ENCODE measurements around the gene RAE1.
"Not testable (repeated sequence)": the region's sequence is repeated elsewhere in the genome, so short reads cannot be mapped to it uniquely, and the experiment has no call there.

The RAE1 gene

GRCh38 chr20:57346477-57346876 is 4.6 kb upstream of the RAE1 start:
- DNase-seq (ENCODE audit: low spot score) = peak; percentile 67
- peak; percentile 40 for TF ChIP-seq CTCF (IDR thresholded peaks at IDR 0.05; ENCODE audit: extremely low read depth, missing control alignments)

- DNase-seq (ENCODE audit: low spot score) = no peak
- no peak for TF ChIP-seq CTCF (IDR thresholded peaks at IDR 0.05; ENCODE audit: extremely low read depth, missing control alignments)
These were observed 3.7 kb upstream of the RAE1 start for GRCh38 chr20:57347393-57347792.

GRCh38 chr20:57348200-57348921 is 2.7 kb upstream of the RAE1 start:
- not testable (repeated sequence) for DNase-seq (ENCODE audit: low spot score)

- not testable (repeated sequence) for DNase-seq (ENCODE audit: low spot score)
These were observed 2.0 kb upstream of the RAE1 start for GRCh38 chr20:57348922-57349574.

- DNase-seq (ENCODE audit: low spot score) = no peak
- TF ChIP-seq CTCF (IDR thresholded peaks at IDR 0.05; ENCODE audit: extremely low read depth, missing control alignments) = no peak
These were observed 859 bp upstream of the RAE1 start for GRCh38 chr20:57350081-57350710.

GRCh38 chr20:57350726-57351041 is 371 bp upstream of the RAE1 start:
- not testable (repeated sequence) for DNase-seq (ENCODE audit: low spot score)

- no peak for DNase-seq (ENCODE audit: low spot score)
- no peak for TF ChIP-seq CTCF (IDR thresholded peaks at IDR 0.05; ENCODE audit: extremely low read depth, missing control alignments)
These were observed 1.2 kb downstream of the RAE1 start for GRCh38 chr20:57352305-57352704.

GRCh38 chr20:57353351-57353750 is 2.3 kb downstream of the RAE1 start:
- no peak for DNase-seq (ENCODE audit: low spot score)
- no peak for TF ChIP-seq CTCF (IDR thresholded peaks at IDR 0.05; ENCODE audit: extremely low read depth, missing control alignments)

- no peak for DNase-seq (ENCODE audit: low spot score)
These were observed 10.5 kb downstream of the RAE1 start for GRCh38 chr20:57361517-57361916.

More at GRCh38 chr20:57361517-57361916, 10.5 kb downstream of the RAE1 start:
- no peak for TF ChIP-seq CTCF (IDR thresholded peaks at IDR 0.05; ENCODE audit: extremely low read depth, missing control alignments)

Data from GM20000 (cell line).